HG02852 (cell line): ENCODE data around the gene B4GALT3.

Experiments used
- ATAC-seq: cut with Tn5 transposase; IDR thresholded peaks from one replicate; pipeline ENCODE4 v1.9.1; 2021; ENCODE audit warnings: mild to moderate bottlenecking, moderate library complexity; ENCODE audit not compliant: unreplicated experiment

B4GALT3 gene

GRCh38 chr1:161131523-161132409 is 45.5 kb downstream of the B4GALT3 start:
- no peak for ATAC-seq

GRCh38 chr1:161130266-161130665 is 47.0 kb downstream of the B4GALT3 start:
- no peak for ATAC-seq

GRCh38 chr1:161128591-161129420 is 48.5 kb downstream of the B4GALT3 start:
- ATAC-seq: no peak

DNA sequence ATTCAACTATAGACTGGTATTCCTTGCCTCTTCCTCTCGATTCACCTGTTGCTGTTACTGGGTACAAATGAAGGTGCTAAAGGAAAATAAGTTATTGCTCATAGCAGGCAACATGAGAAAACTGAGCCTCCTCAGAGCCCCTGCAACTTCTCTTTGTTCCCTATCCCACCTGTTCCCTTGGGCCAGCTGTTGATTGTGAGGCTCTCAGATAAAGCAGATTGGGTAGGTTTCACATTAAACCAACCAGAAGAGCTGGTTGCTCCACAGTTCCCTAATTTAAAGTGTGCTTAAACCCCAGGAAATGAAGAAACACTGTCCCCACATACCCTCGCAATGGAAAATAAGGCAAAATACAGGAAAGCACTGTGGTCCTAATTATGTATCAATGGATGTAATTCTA is 49.7 kb downstream of the B4GALT3 start:
- no peak for ATAC-seq

- ATAC-seq: no peak
These were observed 54.3 kb downstream of the B4GALT3 start for GRCh38 chr1:161122967-161123366.

GRCh38 chr1:161121834-161122233 is 55.5 kb downstream of the B4GALT3 start:
- no peak for ATAC-seq
